HEK293T (cell line): ENCODE data around the gene CHCHD3.

Experiments used
- BHLHE40 ChIP-seq: fragments of 450-650 bp; IDR thresholded peaks from 2 replicates; pipeline ENCODE4 v1.6.1; 2016; ENCODE audit warnings: mild to moderate bottlenecking, moderate library complexity, borderline replicate concordance
- ELF4 ChIP-seq: fragments of 450-650 bp; IDR thresholded peaks from 2 replicates; pipeline ENCODE4 v1.6.1; 2017; ENCODE audit warnings: antibody characterized with exemption
- FOXK2 ChIP-seq: fragments of 450-650 bp; IDR thresholded peaks from 2 replicates; pipeline ENCODE4 v1.6.1; 2016; ENCODE audit warnings: mild to moderate bottlenecking
- HDGF ChIP-seq: fragments of 450-650 bp; IDR thresholded peaks from 2 replicates; pipeline ENCODE4 v1.6.1; 2017; ENCODE audit warnings: antibody characterized with exemption, borderline replicate concordance
- L3MBTL2 ChIP-seq: fragments of 450-650 bp; conservative IDR thresholded peaks from 2 replicates; pipeline ENCODE4 v1.6.1; 2016; ENCODE audit warnings: mild to moderate bottlenecking
- LEF1 ChIP-seq: fragments of 450-650 bp; IDR thresholded peaks from 2 replicates; pipeline ENCODE4 v1.6.1; 2017; ENCODE audit warnings: mild to moderate bottlenecking, borderline replicate concordance
- NFRKB ChIP-seq: fragments of 450-650 bp; IDR thresholded peaks from 2 replicates; pipeline ENCODE4 v1.6.1; 2016; ENCODE audit warnings: mild to moderate bottlenecking, moderate library complexity
- SUZ12 ChIP-seq: fragments of 450-650 bp; IDR thresholded peaks from 2 replicates; pipeline ENCODE4 v1.6.1; 2016; ENCODE audit warnings: mild to moderate bottlenecking

GRCh38 chr7:133030346-133030745 is 51.5 kb downstream of the CHCHD3 start:
- TF ChIP-seq L3MBTL2 (no peak), LEF1 (no peak), HDGF (no peak), BHLHE40 (no peak), ELF4 (no peak), NFRKB (no peak), FOXK2 (no peak), SUZ12 (no peak)
